AG20443 (cell line): ENCODE measurements around the gene IGIP.
"Not testable (repeated sequence)": the region's sequence is repeated elsewhere in the genome, so short reads cannot be mapped to it uniquely, and the experiment has no call there.

ENCODE experiments used
- DNase-seq: peaks from one replicate; pipeline ENCODE4 v3.0.0; 2012; ENCODE audit warnings: low spot score, mixed read lengths

IGIP gene

DNA sequence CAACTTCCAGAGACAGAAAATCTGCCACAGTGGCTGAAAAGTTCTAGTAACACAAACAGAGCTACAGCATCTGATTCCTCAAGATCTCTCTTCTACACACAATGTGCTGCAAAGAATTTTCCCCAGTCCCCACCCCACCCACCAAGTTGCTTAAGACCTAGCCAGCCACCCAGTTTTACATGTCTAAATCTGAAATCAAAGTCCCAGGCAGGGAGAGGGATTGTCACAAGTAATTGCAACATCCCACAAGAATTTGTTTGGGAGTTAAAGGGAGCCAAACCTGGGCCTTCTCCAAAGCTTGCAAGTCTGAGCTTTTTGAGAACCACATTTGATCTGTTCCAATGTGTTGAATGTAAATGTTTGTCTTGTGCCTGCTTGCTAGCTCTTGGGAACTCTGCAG, 15.5 kb downstream of the IGIP start:
- DNase-seq = peak; percentile 57

DNA sequence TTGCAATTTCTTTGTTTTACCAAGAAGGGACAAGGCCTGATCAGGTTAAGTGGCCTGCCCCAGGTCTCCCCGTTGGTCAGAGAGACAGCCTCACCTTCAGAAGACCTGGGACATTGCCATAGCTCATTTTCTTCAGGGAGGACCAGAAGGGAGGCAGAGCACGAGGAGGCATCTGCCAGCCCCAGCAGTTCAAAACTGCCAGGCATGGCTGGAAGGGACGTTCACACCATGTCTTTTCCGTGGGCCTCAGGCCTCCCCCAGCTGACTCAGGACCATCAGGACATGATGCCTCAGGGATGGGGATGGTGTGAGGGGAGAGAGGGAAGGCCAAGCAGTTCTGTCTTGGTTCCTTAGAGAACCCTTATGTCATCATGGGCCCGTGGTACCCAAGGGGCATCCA, 16.5 kb downstream of the IGIP start:
- DNase-seq = no peak

DNA sequence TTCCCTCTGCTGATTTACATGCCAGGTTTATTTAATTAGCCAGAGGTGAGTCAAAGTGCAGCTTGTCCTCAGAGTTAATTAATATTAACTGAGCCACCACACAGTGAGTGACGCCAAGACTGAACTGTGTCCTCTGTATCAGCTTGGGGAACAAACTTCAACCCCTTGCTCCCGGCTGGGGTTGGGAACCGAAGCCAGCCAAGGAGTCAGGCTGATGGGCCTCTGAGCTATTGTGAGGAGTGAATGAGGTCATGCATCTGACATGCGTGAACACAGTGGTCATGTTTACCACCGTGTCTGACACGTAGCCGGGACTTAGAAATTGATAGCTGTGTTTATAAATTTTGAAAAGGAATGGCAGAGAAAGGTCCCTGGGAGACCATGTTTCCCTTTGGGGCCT, 17.1 kb downstream of the IGIP start:
- no peak for DNase-seq

DNA sequence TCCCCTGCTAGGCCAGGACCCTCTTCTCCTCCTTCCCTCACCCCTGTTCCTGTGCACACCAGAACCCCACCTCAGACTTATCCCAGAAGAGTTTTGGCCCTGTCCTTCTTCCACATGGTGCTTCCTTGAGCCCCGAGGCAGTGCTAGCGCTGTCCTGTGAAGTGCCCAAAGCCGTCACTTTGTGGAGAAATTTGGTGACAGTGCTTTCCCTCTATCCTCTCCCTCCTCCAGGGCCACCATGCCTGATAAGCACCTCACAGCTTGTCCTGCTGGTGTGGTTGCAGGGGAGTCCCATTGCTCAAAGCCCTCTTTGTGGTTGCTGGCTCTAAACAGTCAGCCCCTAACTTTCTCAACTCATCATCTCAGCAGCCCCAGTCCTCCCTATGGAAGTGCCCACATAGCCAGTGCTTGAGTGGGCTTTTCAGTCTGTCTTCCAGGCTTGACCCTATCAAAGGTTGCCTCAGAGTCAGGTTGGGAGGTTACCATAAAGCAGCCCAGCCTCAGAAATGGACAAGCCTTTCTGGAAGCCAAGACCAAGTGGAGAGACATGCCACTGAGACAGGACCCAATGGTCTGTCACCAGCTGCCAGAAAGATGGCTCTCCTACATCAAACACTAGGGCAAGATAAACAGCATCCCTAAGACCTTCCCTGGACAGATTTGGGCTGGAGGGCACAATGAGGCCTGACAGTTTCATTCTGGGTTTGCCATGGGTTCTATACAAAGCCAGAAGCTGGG, 18.0 kb downstream of the IGIP start:
- DNase-seq = no peak

DNA sequence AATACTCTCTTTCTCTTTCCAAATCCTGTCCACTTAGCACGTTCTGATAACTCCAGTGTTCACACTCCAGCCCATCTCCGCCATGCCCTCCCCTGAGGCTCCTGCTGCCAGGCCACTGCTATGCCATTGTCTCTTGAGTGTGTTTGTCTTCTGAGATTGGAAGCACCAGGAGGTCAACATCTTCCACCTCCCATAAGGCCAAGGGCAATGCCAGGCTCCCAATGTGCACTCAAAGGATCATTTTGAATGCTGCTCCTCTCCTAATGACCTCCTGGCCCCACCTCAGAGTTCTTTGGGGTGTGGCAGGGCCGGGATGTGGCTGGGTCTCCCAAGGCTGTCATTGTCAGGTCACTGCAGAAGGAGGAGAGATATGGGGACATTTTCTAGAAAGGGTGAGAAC, 19.5 kb downstream of the IGIP start:
- no peak for DNase-seq

DNA sequence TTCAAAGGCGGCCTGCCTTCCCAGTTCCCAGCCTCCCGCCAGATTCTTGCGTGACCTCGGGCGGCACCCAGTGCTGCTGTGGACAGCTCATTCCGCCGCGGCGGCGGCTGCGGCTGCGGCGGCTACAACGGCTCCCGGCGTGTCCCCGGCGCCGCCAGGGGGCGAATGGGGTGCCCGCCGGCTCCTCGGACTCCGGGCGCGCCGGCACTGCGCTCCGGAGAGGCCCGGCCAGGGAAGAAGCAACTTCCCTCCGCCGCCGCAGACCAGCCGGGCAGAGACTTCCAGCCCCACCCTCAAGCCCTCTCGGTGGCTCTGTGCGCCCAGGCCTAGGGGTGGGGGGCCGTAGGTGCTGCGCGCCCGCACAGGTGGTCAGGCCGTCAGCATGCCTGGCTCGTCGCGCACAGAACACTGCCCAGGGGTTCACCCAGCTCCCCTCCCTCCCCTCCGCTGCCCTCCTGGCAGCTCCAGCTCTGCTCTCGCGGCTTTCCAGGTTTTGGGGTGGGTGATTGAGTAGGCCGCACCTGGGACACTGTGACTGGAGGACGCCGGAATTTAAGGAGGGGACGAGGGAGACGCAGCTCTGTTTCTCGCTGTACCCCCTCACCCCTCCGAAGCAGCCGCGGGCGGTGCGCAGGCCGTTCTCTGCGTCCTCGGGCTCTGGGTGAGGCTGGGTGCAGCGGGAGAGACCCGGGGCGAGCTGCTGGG, 20.2 kb downstream of the IGIP start:
- DNase-seq = peak; percentile 93

DNA sequence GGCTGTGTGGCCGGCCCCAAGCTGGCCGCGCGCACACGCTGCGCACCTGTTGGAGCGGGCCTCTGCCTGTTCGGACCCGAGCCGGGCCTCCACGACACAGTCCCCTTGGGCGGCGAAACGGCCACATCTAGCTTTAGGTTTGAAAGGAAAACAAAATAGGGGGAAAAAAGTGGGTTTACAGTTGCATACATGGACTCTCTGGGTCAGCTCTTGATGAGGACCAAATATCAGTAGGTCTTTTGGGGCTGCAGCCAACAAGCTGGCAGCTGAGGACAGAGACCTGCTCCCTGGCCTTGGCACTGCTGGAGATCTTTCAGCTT, 20.7 kb downstream of the IGIP start:
- DNase-seq = no peak

DNA sequence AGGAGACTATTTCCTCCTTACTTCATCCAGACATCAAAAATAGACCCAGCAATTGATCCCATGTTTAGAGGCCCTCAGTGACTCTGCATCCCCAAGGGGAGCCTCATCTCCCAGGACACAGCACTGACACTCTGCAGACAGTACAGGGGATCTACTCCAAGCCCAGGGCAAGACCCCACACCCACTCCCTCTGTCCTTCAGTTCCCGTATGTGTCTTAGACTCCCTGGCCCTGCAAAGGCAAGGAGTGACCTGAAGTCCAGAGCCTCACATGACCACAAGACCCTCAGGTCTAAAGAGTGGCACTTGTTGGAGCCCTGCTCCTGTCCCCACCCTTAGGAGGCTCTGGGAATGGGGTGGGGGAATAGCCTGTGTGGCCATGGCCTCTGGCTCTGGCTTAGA, 21.7 kb downstream of the IGIP start:
- no peak for DNase-seq

DNA sequence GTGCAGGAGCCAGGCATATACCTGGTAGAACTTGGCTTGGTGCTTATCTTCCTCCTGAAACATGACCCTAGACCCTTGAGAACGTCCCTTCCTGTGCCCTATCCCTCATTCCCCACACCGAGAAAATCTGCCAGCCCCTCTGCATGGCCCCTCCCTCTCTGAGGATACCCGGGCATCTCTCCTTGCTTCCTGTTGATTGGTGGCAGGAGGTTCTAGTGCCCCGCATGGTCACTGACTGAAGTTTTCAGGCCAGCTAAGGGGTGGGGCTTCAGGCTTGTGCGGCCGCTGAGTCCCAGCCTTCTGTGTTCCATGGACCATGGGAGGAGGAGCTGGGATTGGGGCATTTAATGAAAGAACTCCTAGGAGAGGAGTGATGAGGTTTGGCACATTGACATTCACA, 22.8 kb downstream of the IGIP start:
- peak; percentile 71 for DNase-seq

DNA sequence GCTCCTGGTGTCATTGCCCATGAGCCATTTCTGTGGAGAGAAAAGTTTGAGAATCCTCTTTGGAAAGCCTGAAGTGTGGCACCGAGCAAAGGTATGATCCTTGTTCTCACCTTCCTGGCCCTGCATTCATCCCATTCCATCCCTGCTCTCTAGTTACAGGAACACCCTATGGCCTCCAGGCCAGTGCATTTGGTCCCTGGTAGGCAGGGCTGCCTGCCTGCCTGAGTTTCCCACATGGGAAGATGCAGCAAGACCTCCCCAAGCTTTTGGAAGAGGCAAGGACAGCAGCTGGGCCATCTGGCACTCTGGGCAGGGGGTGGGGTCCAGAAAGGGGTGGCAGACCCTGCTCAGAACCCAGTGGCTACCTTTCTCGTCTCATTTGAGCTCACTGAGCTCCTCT, 24.5 kb downstream of the IGIP start:
- no peak for DNase-seq

DNA sequence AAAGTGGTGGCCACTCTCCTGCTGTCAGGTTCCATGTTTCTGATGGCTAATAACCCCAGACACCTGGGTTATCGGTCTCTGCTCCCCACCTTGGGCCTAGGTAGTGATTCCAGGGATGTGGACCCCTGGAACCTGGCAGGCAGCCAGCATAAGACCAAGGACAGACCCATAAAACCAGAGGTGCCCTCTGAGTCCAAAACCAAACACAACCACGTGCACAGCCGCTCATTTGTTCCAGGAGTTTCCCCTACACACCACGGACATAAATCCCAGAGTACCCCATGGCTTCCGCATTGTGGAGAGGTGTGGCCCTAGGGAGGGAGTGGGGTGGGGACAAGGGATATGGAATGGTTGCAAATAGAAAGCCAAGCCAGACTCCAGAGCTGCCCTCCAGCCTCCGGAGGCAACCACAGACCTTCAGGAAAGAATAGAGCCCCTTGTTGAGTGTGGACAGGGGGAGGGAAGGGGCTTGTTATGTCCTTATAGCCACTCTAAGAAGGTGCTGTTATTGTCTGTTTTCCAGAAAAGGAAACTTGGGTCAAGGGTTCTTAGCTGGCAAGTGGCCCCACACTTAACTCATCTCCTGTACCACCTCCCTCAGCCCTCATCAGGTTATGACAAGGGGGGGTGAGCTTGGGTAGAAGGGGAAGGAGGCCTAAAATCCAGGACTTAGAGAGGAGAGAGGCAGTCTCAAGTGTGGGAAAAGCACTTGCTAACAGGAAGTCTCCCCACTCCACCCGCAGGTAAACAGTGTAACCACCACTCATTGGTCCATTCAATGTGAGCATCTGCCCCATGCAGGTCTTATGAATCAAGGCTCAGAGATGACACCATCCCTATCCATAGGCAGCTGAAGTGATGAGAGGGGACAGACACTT, 25.6 kb downstream of the IGIP start:
- DNase-seq = no peak

DNA sequence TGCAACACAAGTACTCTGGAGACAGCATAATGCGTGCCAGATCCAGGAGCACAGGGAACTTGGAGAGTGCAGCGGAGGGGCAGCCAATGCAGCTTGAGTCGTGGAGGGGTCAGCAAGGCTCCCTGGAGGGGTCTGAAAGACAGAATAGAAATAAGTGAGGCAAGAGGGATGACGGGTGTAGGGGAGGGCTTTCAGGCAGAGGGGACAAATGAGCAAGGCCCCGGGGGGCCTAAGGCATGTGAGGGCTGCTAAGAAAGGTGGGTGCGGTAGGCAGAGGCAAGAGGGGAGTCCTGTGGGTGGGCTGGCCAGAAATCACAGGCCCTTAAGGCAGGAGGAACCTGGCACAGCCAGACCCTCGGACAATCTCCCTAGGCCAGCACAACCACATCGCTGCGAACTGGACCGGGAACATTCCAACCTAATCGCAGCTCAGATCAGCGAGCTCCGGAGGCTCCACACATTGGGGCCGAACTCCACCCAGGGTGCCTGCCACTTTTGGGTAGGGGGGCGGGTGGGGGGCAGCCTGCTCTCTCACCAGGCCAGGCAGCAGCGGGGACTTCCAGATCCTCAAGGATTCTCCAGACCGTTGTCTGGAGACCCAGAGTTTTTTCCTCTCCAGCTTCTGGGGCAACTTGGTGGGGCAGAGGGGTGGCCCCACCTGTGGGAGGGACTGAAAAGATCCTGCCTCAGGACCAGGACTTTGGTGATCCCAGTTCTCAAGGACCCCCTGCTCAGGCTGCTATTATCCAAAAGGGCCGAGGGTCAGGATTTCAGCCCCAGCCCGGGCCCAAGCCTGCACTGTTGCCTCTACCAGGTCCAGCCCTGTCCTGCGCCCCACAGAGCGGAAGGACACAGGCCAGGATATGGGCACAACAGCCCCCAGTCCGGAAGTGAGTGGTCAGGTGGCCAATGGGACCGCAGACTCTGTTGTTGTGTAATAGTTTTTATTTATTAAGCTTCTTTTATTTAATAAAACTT, 26.6 kb downstream of the IGIP start:
- DNase-seq = no peak

DNA sequence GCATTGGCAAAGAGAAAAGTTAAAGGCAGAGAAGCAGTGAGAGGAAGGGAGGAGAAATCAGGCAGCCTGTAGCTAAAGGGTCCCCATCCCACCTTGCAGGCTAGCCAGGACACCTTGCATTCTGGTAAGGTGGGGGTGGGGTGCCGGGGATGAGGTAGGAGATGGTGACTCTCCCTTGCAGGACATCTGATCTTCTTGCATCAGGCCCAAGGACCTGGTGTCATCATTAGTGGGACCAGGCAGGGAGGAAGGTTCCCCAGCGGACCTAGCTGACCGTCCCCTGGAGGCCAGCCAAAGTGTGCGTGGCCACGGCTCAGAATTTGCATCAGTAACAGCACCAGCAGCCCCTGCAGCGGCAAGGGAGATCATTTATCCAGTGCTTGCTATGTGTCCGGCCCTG, 27.5 kb downstream of the IGIP start:
- DNase-seq = no peak

DNA sequence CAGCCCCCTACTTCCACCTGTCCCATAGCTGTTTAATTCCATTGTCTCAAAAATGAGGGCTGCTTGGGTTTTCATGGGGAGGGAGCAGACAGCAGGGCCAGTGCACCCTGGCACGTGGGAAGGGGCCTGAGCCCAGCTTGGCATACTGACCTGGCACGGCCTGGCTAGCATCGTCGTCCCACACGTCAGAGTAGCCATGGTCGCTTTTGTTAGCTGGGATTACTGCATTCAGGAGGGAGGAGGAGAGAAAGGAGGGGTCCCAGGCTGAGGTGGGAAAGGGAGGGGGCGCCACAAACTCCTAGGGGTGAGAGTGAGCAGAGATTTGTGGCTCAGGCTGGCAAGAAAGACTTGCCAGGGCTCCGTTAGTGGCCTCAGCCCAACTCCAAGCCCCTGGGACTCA, 28.2 kb downstream of the IGIP start:
- DNase-seq = no peak

DNA sequence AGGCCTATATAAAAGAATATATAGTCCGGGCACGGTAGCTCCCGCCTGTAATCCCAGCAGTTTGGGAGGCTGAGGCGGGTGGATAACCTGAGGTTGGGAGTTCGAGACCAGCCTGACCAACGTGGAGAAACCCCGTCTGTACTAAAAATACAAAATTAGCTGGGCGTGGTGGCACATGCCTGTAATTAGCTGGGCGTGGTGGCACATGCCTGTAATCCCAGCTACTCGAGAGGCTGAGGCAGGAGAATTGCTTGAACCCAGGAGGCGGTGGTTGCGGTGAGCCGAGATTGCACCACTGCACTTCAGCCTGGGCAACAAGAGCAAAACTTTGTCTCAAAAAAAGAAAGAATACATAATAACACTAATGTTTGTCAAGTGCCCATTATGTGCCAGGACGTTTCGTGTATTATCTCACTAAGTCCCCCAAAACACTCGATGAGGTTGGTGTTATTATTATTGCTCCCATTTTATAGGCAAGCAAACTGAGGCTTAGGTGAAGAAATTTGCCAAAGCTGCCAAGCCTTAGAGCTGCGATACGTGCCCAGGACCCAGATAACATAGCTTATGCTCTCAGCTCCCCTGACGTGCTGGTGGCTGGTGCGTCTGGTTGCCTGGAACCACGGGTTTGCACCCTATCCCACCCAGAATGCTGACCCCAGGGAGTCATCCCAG, 29.1 kb downstream of the IGIP start:
- DNase-seq = not testable (repeated sequence)

DNA sequence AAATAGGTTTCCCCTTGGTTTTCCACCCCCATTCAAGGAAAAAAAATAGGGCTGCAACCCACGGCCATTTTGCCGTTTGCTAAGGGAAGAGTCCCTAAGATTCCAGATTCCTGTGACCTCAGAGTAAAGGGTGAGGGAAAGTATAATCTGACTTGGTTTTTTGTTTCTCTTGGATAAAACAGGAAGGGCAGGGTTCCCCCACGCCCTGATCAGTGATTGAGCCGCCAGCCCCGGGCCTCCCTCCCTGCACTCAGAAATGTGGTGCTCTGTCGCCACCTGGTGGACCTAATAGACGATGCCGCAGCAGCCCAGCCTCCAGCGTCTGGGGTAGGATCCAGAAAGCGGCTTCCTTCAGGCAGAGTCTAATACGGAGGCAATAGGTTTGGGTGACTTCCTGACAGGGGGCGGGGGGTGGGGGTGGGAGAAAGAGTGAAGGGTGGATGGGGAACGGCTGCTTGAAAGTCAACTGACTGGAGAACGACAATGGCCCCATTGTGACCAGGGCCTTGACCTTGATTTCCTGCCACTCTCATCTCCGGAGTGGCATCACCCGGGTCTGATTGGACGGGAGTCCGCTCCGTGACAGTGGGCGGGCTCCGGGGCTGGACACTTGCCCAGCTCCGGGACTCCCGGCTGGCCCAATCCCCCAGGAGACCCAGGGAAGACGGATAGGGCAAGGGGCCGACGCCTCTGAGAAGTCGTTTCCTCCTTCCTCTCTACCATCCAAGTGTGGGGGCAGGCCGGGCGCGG, 31.5 kb downstream of the IGIP start:
- DNase-seq = peak; percentile 94

DNA sequence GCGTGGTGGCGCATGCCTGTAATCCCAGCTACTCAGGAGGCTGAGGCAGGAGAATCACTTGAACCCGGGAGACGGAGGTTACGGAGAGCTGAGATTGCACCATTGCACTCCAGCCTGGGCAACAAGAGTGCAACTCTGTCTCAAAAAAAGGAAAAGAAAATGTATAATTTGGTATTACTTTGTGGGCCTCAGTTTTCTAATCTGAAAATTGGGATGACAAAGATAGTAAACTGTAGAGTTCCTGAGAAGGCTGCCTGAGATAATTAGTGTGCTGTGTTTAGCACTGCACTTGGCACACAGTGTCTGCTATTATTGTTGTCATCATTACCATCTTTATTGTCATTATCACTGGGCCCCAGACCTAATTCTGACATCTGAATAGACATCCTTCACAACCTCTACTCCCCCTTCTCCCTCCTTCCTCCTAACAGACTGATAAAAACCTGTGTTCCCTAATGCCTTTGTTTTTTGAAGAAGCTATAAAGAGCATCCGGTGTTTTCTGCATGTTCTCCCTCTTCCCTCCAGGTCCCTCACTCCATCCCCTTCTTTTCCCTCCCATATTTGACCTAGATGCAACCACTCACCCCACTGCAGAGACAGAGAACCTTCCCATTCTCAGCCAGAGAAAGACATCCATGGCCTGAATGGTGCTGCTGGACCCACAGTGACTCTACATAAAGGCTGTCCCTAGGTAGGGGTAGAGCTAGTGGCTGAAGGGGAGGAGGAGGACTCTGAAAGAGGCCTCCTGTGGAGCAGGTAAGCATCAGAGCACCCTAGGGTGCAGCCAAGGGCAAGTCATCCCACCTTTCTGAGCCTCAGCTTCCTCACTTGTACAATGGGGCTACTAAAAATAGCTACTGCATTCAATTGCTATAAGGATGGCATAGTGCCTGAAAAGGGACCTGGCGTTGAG, 33.5 kb downstream of the IGIP start:
- no peak for DNase-seq

DNA sequence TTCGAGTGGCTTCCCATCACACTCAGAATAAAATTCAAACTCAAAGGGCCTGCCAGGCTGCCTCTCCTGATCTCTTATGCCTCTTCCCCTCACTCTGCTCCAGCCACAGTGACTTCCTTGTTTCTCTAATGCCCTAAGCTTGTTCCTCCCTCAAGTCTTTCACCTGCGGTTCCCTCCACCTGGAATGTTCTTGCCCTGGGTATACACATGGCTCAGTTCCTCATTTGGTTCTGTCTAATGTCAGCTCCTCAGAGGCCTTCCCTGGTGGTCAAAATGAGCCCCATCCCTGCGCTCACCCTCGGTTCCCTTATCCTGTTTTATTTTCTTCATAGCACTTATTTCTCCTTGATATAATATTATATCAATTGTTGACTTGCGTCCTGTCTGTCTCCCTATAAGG, 36.5 kb downstream of the IGIP start:
- DNase-seq = no peak

DNA sequence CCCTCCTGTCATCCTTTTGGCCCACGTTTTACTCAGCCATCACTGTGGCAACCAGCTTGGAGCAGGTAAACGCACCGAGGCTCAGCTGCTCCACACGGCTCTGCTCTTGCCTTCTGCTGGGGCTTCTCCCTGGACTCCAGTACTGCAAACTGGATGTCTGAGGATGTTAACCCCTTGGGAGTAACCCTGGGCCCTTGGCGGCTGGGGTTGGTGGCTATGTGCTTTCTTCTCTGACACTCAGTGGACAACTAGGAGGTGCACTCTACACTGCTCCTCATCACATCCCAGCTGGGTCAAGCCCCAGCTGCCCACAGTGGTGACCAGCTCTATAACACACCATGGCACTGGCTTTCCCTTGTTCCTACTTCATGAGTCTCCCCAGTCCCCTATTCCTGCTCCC, 37.0 kb downstream of the IGIP start:
- no peak for DNase-seq
